GM19463 (cell line): Measurements from ENCODE around the gene SEZ6L.

Experiments used
- ATAC-seq: cut with Tn5 transposase; IDR thresholded peaks from one replicate; pipeline ENCODE4 v1.9.1; 2021; ENCODE audit warnings: mild to moderate bottlenecking, moderate library complexity; ENCODE audit not compliant: unreplicated experiment

Gene SEZ6L

DNA sequence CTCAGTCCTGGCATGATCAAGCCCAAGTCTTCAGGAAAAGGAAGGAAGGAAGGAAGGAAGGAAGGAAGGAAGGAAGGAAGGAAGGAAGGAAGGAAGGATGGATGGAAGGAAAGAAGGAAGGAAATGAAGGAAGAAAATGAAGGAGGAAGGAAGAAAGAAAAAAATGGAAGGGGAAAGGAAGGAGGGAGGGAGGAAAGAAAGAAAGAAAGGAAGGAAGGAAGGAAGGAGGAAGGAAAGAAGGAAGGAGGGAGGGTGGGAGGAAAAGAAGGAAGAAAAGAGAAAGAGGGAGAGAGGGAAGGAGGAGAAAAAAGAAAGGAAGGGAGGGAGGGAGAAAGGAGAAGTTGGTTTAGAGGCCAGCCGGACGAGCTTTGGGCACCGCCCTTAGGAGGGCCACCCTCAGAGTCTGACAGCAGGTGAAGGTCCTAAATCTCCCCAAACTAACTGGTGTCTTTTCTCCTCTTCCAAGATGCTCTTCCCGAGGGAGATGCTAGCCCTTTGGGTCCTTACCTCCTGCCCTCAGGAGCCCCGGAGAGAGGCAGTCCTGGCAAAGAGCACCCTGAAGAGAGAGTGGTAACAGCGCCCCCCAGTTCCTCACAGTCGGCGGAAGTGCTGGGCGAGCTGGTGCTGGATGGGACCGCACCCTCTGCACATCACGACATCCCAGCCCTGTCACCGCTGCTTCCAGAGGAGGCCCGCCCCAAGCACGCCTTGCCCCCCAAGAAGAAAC is 122.8 kb downstream of the SEZ6L start:
- no peak for ATAC-seq

GRCh38 chr22:26292667-26292995 is 123.4 kb downstream of the SEZ6L start:
- ATAC-seq, result no peak

DNA sequence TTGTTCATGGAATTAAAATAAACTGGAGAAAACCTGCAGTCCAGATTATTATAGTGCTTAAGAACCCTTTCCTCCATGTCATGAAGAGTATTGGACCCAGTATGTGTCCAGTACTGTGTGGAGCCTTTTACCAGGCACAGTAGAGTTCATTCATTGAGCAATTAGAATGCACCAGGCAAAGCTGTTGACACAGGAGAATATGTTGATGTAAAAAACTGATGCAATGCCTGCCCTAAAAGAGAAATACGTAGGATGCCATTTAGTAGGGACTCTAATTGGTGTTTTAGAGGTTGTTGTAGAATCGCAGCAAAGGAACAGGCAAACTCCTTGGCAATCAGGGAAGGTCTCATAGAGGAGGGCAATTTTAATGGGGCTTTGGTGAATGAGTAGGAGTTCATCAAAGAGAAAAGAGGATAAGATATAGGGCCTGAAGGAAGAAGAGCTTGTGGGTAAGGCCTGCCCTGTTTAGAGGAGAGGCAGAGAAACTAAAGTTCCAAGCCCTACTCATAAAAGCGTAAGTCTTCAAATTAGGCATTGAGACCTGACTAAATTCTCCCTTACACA is 126.4 kb downstream of the SEZ6L start:
- ATAC-seq, result no peak

GRCh38 chr22:26298605-26299310 is 129.5 kb downstream of the SEZ6L start:
- no peak for ATAC-seq

DNA sequence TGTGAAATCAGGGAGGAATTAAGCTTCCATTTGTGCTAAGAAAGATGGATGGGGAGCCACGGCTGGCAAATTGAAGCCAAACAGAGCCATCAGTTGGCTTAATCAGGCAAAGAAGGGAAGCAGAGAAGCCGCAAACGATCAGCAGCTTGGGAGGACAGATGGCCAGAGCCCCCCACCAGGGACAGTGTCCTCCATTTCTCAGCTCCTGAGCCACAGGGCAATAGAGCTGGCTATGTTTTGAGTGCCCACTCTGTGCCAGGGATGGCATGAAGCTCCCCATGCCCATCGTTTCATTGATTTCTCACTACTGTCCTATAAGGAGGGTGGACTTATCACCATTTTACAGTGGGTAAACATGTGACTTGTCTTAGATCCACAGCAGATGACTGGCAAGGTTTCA is 133.5 kb downstream of the SEZ6L start:
- no peak for ATAC-seq

DNA sequence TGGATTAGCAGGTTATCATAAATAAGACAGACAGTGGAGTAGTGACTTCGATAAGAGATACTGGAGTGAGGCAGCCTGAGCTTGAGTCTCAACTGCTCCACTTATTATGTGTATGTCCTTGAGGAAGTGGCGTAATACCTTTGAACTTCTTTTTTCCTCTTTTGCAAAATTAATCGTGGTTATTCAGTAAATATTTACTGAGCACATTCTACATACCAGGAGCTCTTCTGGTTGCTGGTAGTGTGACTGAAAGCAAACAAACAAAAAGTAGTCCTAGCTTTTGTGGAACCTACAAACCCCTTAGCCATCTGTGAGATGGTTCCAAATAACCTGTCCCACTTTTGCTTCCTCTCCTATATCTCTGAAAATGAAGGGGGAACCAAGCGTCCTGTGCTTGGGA is 134.2 kb downstream of the SEZ6L start:
- ATAC-seq, result no peak

DNA sequence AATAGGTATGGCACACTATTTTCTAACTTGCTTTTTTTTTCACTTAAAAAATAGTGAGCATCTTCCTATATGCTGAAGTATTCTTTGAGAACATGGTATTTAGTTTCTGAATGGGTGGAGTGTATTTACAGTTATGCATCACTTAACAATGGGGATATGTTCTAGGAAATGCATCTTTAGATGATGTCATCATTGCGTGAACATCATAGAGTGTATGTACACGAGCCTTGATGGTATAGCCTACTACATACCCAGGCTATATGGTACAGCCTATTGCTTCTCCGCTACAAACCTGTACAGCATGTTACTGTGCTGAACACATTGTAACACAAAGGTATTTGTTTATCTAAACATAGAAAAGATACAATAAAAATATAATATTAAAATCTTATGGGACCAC is 135.5 kb downstream of the SEZ6L start:
- no peak for ATAC-seq

- ATAC-seq, result no peak
Observed at GRCh38 chr22:26308467-26308866, 139.2 kb downstream of the SEZ6L start.

DNA sequence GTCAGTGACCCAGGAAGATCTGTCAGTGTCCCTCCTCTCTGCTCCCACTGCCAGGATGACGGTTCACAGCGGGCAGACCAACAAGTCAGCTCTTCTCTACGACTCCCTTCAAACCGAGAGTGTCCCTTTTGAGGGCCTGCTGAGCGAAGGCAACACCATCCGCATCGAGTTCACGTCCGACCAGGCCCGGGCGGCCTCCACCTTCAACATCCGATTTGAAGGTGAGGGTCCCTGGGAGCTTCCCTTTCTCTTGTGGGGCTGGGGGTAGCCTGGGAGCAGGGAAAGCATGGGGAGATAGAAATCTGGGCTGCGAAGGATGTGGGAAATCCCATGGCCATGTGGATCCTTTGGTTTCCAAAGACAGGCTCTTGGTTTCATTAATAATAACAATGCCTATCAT is 141.4 kb downstream of the SEZ6L start:
- ATAC-seq, result no peak

GRCh38 chr22:26313291-26313690 is 144.0 kb downstream of the SEZ6L start:
- no peak for ATAC-seq

- ATAC-seq, result no peak
Observed at GRCh38 chr22:26314171-26314570, 144.9 kb downstream of the SEZ6L start.

GRCh38 chr22:26314656-26315055 is 145.4 kb downstream of the SEZ6L start:
- no peak for ATAC-seq

DNA sequence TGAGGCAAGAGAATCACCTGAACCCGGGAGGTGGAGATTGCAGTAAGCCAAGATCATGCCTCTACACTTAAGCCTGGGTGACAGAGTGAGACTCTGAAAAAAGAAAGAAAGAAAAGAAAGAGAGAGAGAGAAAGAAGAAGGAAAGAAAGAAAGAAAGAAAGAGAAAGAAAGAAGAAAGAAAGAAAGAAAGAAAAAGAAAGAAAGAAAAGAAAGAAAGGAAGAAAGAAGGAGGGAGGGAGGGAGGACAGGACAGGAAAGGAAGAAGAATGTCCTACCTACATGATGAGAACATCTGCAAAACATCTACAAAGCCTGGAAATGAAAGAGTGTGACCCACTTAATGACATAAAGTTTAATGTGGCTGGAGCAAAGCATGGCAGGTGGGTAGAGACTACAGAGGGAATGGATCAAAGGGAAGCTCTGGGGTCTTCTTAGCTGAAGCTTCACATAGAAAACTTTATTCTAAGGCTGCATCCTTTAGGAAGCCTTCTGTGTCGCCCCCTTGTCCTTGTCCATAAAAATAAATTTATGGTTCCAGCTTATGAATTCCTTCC is 147.5 kb downstream of the SEZ6L start:
- no peak for ATAC-seq

- no peak for ATAC-seq
Observed at GRCh38 chr22:26318975-26319374, 149.7 kb downstream of the SEZ6L start.

- ATAC-seq, result no peak
Observed at GRCh38 chr22:26320447-26320846, 151.2 kb downstream of the SEZ6L start.

GRCh38 chr22:26321469-26321913 is 152.2 kb downstream of the SEZ6L start:
- ATAC-seq, result no peak

DNA sequence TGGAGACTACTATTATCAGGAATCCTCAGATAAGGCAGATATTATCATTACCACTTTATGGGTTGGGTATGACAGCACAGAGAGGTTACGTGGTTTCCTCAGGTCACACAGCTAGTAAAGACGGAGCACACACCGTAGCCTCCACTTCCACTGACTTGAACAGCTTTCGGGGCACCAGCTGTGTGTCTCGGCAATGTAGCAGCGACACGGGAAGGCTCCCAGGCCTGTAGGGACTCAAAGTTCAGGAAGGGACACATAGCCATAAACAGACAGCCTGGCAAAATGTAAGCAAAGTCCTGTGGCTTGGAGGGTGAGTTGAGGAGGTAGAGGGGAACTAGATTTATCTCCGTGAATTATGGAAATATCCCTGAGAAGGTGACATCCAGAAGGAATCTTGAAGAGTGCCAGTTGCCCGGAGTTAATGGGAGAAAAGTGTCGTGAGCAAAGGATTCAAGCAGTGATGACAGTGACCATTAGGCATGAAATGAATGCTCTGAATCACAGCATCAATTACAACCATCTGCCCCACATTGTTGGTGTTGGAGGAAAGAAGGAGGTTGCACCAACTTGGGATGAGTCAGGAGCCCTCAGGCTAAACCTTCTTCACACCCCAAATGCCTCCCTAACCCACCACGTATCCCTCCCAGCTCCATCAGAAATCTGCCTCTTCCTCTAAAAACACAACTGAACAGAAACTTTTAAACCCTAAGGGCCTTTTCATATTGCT is 153.1 kb downstream of the SEZ6L start:
- no peak for ATAC-seq

- no peak for ATAC-seq
Observed at GRCh38 chr22:26323013-26323412, 153.8 kb downstream of the SEZ6L start.

DNA sequence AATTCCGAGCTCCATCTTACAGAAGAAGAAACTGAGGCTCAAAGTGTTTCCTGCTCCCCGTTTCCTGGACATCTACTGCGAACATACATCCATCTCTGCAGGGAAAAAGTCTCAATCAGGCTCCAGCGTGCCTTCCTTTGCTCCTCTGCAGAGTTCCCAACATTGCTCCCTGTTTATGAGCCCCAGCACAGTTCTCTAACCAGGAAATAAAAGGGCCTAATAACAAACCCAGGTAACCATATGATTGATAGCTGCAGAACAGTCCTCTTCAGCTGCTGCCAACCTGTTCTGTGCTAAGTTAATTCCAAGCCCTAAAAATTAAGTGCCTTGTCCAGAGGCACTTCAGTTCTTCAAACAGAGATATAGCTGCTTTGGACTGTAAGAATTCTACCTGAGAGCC is 154.9 kb downstream of the SEZ6L start:
- ATAC-seq, result no peak

GRCh38 chr22:26325641-26326040 is 156.4 kb downstream of the SEZ6L start:
- ATAC-seq, result no peak

GRCh38 chr22:26326803-26327202 is 157.5 kb downstream of the SEZ6L start:
- ATAC-seq, result no peak
